Astrocyte (in vitro differentiated cells and primary cell): ENCODE results near the gene SEC61G. TPM values are rescaled to one million over a fixed set of nuclear protein-coding genes. Genes with fewer than 3 reads are reported as not detected.

Experiments used
- DNase-seq: peaks from one replicate; pipeline ENCODE4 v3.0.0-alpha.2; 2010; ENCODE audit warnings: low read depth
- FAIRE-seq: peaks from 2 replicates; lab custom pipeline; 2011; peaks lifted over from hg19 to GRCh38; lab: Jason Lieb, UNC
- H2AFZ ChIP-seq: 2 replicates; pipeline ENCODE4 v1.6.0; 2012; ENCODE audit warnings: low read depth, low read length, inconsistent platforms
- H3K27ac ChIP-seq: 2 replicates; pipeline ENCODE4 v1.5.1; 2011; ENCODE audit warnings: low read depth, low read length, inconsistent platforms
- H3K27me3 ChIP-seq: 2 replicates; pipeline ENCODE4 v1.6.0; 2011; ENCODE audit warnings: low read length, inconsistent platforms; ENCODE audit not compliant: insufficient read depth
- H3K36me3 ChIP-seq: 2 replicates; pipeline ENCODE4 v1.5.1; 2011; ENCODE audit warnings: low read length, inconsistent platforms; ENCODE audit not compliant: insufficient read depth
- H3K4me1 ChIP-seq: 2 replicates; pipeline ENCODE4 v1.5.1; 2011; ENCODE audit warnings: low read length, inconsistent platforms; ENCODE audit not compliant: insufficient read depth
- H3K4me2 ChIP-seq: 2 replicates; pipeline ENCODE4 v1.6.0; 2012; ENCODE audit warnings: low read length, inconsistent platforms
- H3K4me3 ChIP-seq: 2 replicates; pipeline ENCODE4 v1.5.1; 2011; ENCODE audit warnings: low read depth, mild to moderate bottlenecking, low read length, inconsistent platforms; ENCODE audit not compliant: insufficient read depth
- H3K79me2 ChIP-seq: 2 replicates; pipeline ENCODE4 v1.6.0; 2012; ENCODE audit warnings: mild to moderate bottlenecking, low read length, inconsistent platforms; ENCODE audit not compliant: insufficient read depth
- H3K9ac ChIP-seq: 2 replicates; pipeline ENCODE4 v1.6.0; 2012; ENCODE audit warnings: mild to moderate bottlenecking, low read length, inconsistent platforms
- H3K9me3 ChIP-seq: 2 replicates; pipeline ENCODE4 v1.5.1; 2012; ENCODE audit warnings: low read depth, mild to moderate bottlenecking, low read length, inconsistent platforms; ENCODE audit not compliant: insufficient read depth
- H4K20me1 ChIP-seq: 2 replicates; pipeline ENCODE4 v1.6.0; 2012; ENCODE audit warnings: low read length, inconsistent platforms; ENCODE audit not compliant: insufficient read depth
- H3K27ac Mint-ChIP-seq: one replicate; pipeline ENCODE4 v1.8.0; 2021; ENCODE audit warnings: mild to moderate bottlenecking, mixed read lengths; ENCODE audit not compliant: unreplicated experiment
- H3K27me3 Mint-ChIP-seq: one replicate; pipeline ENCODE4 v1.8.0; 2021; ENCODE audit warnings: low read depth, mixed read lengths; ENCODE audit not compliant: unreplicated experiment
- H3K36me3 Mint-ChIP-seq: one replicate; pipeline ENCODE4 v1.8.0; 2021; ENCODE audit warnings: low read depth, mixed read lengths; ENCODE audit not compliant: unreplicated experiment
- H3K4me1 Mint-ChIP-seq: one replicate; pipeline ENCODE4 v1.8.0; 2021; ENCODE audit warnings: low read depth, mixed read lengths; ENCODE audit not compliant: unreplicated experiment
- H3K4me3 Mint-ChIP-seq: one replicate; pipeline ENCODE4 v1.8.0; 2021; ENCODE audit warnings: mild to moderate bottlenecking, moderate library complexity, mixed read lengths; ENCODE audit not compliant: unreplicated experiment
- H3K9me3 Mint-ChIP-seq: one replicate; pipeline ENCODE4 v1.8.0; 2021; ENCODE audit warnings: mild to moderate bottlenecking, mixed read lengths; ENCODE audit not compliant: unreplicated experiment
- CTCF ChIP-seq: IDR thresholded peaks from 2 replicates; pipeline ENCODE4 v1.5.1; 2011; ENCODE audit warnings: low read depth, mild to moderate bottlenecking, inconsistent platforms, low read length, moderate library complexity; ENCODE audit not compliant: insufficient read depth
- EZH2 ChIP-seq: IDR thresholded peaks from 2 replicates; pipeline ENCODE4 v1.6.1; 2012; ENCODE audit warnings: mild to moderate bottlenecking, low read length, inconsistent platforms; ENCODE audit not compliant: insufficient read depth
- total RNA-seq: library from RNA; stranded (reverse); gene quantifications from 2 replicates; pipeline ENCODE4 v1.2.1, GENCODE V29; 2021

Gene SEC61G
- total RNA-seq, 1 donor from 2014 or later, result 280 TPM

GRCh38 chr7:54782829-54783228, 23.8 kb upstream of the SEC61G start:
- H3K27me3 ChIP-seq, result no peaks in the 10 kb centered on the region
- no peaks in the 10 kb centered on the region for H3K79me2 ChIP-seq
- no peak overlapping the region for H2AFZ ChIP-seq
- H3K4me2 ChIP-seq, result no peak overlapping the region
- no peak for FAIRE-seq
- H3K36me3 Mint-ChIP-seq, result peaks cover 2% of the 10 kb centered on the region
- no peak overlapping the region for H3K9ac ChIP-seq
- no peak overlapping the region for H3K27ac Mint-ChIP-seq
- H4K20me1 ChIP-seq, result no peaks in the 10 kb centered on the region
- H3K27ac ChIP-seq, result no peak overlapping the region
- H3K4me3 ChIP-seq, result no peak overlapping the region
- H3K27me3 Mint-ChIP-seq, result peaks cover 3% of the 10 kb centered on the region
- DNase-seq, result no peak
- H3K4me3 Mint-ChIP-seq, result no peak overlapping the region
- peaks cover 4% of the 10 kb centered on the region for H3K9me3 Mint-ChIP-seq
- no peaks in the 10 kb centered on the region for H3K4me1 ChIP-seq
- TF ChIP-seq EZH2 (no peak), CTCF (no peak)
- no peaks in the 10 kb centered on the region for H3K36me3 ChIP-seq
- no peaks in the 10 kb centered on the region for H3K9me3 ChIP-seq
- peaks cover 11% of the 10 kb centered on the region for H3K4me1 Mint-ChIP-seq

- Histone ChIP-seq H3K27me3 (no peaks in the 10 kb centered on the region), H3K9ac (no peak overlapping the region), H3K79me2 (no peaks in the 10 kb centered on the region), H4K20me1 (no peaks in the 10 kb centered on the region), H3K4me3 (no peak overlapping the region), H3K4me2 (no peak overlapping the region), H3K4me1 (no peaks in the 10 kb centered on the region), H3K36me3 (no peaks in the 10 kb centered on the region), H2AFZ (no peak overlapping the region), H3K27ac (no peak overlapping the region), H3K9me3 (no peaks in the 10 kb centered on the region)
- peaks cover 3% of the 10 kb centered on the region for H3K27me3 Mint-ChIP-seq
- H3K27ac Mint-ChIP-seq, result no peak overlapping the region
- H3K9me3 Mint-ChIP-seq, result peaks cover 4% of the 10 kb centered on the region
- FAIRE-seq (no peak), DNase-seq (no peak)
- peaks cover 2% of the 10 kb centered on the region for H3K36me3 Mint-ChIP-seq
- H3K4me1 Mint-ChIP-seq, result peaks cover 11% of the 10 kb centered on the region
- no peak for TF ChIP-seq EZH2
- no peak for TF ChIP-seq CTCF
- H3K4me3 Mint-ChIP-seq, result no peak overlapping the region
Observed at GRCh38 chr7:54782314-54782713, 23.3 kb upstream of the SEC61G start.

- Histone ChIP-seq H2AFZ (no peak overlapping the region), H3K27ac (no peak overlapping the region), H3K9ac (no peak overlapping the region), H3K9me3 (no peaks in the 10 kb centered on the region), H3K4me1 (no peaks in the 10 kb centered on the region), H3K4me3 (no peak overlapping the region), H3K27me3 (no peaks in the 10 kb centered on the region), H3K4me2 (no peak overlapping the region), H3K36me3 (no peaks in the 10 kb centered on the region), H3K79me2 (no peaks in the 10 kb centered on the region), H4K20me1 (no peaks in the 10 kb centered on the region)
- Mint-ChIP-seq H3K36me3 (peaks cover 2% of the 10 kb centered on the region), H3K9me3 (peaks cover 4% of the 10 kb centered on the region), H3K4me1 (peaks cover 9% of the 10 kb centered on the region), H3K27me3 (peaks cover 3% of the 10 kb centered on the region), H3K4me3 (no peak overlapping the region), H3K27ac (no peak overlapping the region)
- no peak for TF ChIP-seq EZH2
- TF ChIP-seq CTCF, result no peak
- no peak for FAIRE-seq
- no peak for DNase-seq
Observed at GRCh38 chr7:54781134-54781920, 22.3 kb upstream of the SEC61G start.
